ENCODE measurements around the gene CBFA2T2.
"Not testable (repeated sequence)": the region's sequence is repeated elsewhere in the genome, so short reads cannot be mapped to it uniquely, and the experiment has no call there.

Gene CBFA2T2

GRCh38 chr20:33472868-33473435 is 16.9 kb upstream of the CBFA2T2 start:
- DNase-seq = no peak

GRCh38 chr20:33474097-33474873 is 15.6 kb upstream of the CBFA2T2 start:
- DNase-seq = no peak

- no peak for DNase-seq
Observed at GRCh38 chr20:33474963-33475362, 14.9 kb upstream of the CBFA2T2 start.

GRCh38 chr20:33475381-33476152 is 14.3 kb upstream of the CBFA2T2 start:
- no peak for DNase-seq

GRCh38 chr20:33477386-33478234 is 12.3 kb upstream of the CBFA2T2 start:
- peak; percentile 84 for DNase-seq

- DNase-seq = no peak
Observed at GRCh38 chr20:33480048-33480447, 9.8 kb upstream of the CBFA2T2 start.

- DNase-seq = no peak
Observed at GRCh38 chr20:33481431-33481941, 8.4 kb upstream of the CBFA2T2 start.

GRCh38 chr20:33482581-33482980 is 7.3 kb upstream of the CBFA2T2 start:
- DNase-seq = no peak

- not testable (repeated sequence) for DNase-seq
Observed at GRCh38 chr20:33483186-33483585, 6.7 kb upstream of the CBFA2T2 start.

GRCh38 chr20:33488201-33488600 is 1.7 kb upstream of the CBFA2T2 start:
- no peak for DNase-seq

- not testable (repeated sequence) for DNase-seq
Observed at GRCh38 chr20:33488661-33489494, 1.0 kb upstream of the CBFA2T2 start.

GRCh38 chr20:33489495-33490022 is 337 bp upstream of the CBFA2T2 start:
- DNase-seq = peak; percentile 79

GRCh38 chr20:33490934-33491656 is 1.2 kb downstream of the CBFA2T2 start:
- DNase-seq = no peak

- no peak for DNase-seq
Observed at GRCh38 chr20:33493076-33493766, 3.3 kb downstream of the CBFA2T2 start.

GRCh38 chr20:33496776-33497175 is 6.9 kb downstream of the CBFA2T2 start:
- DNase-seq = not testable (repeated sequence)

- no peak for DNase-seq
Observed at GRCh38 chr20:33499355-33499754, 9.5 kb downstream of the CBFA2T2 start.

- no peak for DNase-seq
Observed at GRCh38 chr20:33501000-33501399, 11.1 kb downstream of the CBFA2T2 start.

GRCh38 chr20:33503564-33503963 is 13.7 kb downstream of the CBFA2T2 start:
- no peak for DNase-seq

GRCh38 chr20:33506576-33506975 is 16.7 kb downstream of the CBFA2T2 start:
- no peak for DNase-seq

GRCh38 chr20:33507461-33507860 is 17.6 kb downstream of the CBFA2T2 start:
- DNase-seq = no peak

Data from NCI-H1436 treated with DMSO at 0.1 percent for 48 hours (cell line).